ENCODE data around the gene ISCA2. TPM values are rescaled to one million over a fixed set of nuclear protein-coding genes. Genes with fewer than 3 reads are reported as not detected.

ISCA2 gene
- total RNA-seq, 2 experiments from 2014 or later: 38.4 to 50.0 TPM

DNA sequence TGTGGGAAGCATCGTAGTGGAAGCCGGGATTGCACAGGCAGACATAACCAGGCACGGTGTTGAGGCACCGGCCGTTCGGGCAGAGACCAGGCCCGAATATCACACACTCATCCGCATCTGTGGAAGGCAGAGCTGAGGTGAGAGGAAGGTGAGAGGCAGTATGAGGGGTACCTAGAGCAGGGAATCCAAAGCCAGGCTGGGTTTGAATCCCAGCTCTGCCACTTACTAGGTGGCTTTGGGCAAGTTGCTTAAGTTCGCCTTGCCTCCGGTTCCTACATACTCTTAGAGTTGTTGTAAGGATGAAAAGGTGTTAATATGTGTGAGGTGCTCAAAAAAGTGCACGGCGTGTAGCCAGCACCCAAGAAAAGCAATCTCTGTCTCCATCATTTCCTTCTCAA, 10.4 kb downstream of the ISCA2 start:
- Histone ChIP-seq H2AFZ (ENCODE audit: low read length) (no peak overlapping the region), H3K4me1 (ENCODE audit: insufficient read depth, low read length, poor library complexity, severe bottlenecking) (peaks cover 9% of the 10 kb centered on the region), H3K4me2 (ENCODE audit: low read length) (no peak overlapping the region), H3K9me3 (ENCODE audit: low read length) (no peaks in the 10 kb centered on the region), H3K36me3 (ENCODE audit: insufficient read depth, low read length) (no peaks in the 10 kb centered on the region), H3K27ac (ENCODE audit: low read depth, low read length, poor library complexity, severe bottlenecking) (no peak overlapping the region), H3K79me2 (ENCODE audit: insufficient read depth, low read depth, low read length) (no peaks in the 10 kb centered on the region), H3K9me2 (ENCODE audit: insufficient read depth, low read length) (no peaks in the 10 kb centered on the region), H3K4me3 (ENCODE audit: low read depth, low read length, poor library complexity, severe bottlenecking) (no peak overlapping the region), H4K20me1 (ENCODE audit: insufficient read depth, low read length) (no peaks in the 10 kb centered on the region)
- POLR2A ChIA-PET: interaction anchor here (1.1 kb wide), 1 partner anchor 9 kb away, joined by 3 read pairs; no protein-coding TSS in a partner anchor
- DNase-seq (ENCODE audit: low spot score): no peak
- TF ChIP-seq EZH2phosphoT487 (IDR thresholded peaks at IDR 0.05; ENCODE audit: borderline replicate concordance, low read depth, low read length): no peak
- TF ChIP-seq, protein P1, sequence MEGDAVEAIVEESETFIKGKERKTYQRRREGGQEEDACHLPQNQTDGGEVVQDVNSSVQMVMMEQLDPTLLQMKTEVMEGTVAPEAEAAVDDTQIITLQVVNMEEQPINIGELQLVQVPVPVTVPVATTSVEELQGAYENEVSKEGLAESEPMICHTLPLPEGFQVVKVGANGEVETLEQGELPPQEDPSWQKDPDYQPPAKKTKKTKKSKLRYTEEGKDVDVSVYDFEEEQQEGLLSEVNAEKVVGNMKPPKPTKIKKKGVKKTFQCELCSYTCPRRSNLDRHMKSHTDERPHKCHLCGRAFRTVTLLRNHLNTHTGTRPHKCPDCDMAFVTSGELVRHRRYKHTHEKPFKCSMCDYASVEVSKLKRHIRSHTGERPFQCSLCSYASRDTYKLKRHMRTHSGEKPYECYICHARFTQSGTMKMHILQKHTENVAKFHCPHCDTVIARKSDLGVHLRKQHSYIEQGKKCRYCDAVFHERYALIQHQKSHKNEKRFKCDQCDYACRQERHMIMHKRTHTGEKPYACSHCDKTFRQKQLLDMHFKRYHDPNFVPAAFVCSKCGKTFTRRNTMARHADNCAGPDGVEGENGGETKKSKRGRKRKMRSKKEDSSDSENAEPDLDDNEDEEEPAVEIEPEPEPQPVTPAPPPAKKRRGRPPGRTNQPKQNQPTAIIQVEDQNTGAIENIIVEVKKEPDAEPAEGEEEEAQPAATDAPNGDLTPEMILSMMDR (conservative IDR thresholded peaks at IDR 0.05; ENCODE audit: low read length): no peak
- intact Hi-C loops (cut with micrococcal nuclease; ENCODE audit: unreplicated experiment): loop anchor here (5.0 kb wide), 1 partner anchor 103 kb away; no protein-coding TSS in a partner anchor
- CTCF ChIA-PET (ENCODE audit: unreplicated experiment): no interaction called here
- no TSS peak for BruUV-seq (replicated peaks)

DNA sequence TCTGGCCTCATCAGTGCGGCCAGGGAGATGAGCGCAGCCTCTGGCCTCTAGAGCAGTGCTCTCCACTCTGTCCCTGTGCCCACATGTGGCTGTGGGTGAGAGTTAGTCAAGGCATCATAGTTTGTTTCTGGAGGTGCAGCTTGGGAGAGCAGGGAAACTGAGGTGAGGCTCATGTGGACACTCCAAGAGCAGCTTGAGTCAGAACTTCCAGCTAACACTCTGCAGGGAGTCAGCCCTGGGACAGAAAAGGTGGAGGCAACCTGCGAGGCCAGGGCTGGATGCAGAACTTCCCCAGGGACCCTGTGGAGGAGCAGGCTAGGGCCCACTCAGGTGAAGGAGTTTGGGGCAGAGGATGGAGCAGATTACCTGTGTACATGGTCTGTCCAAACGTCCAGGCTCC, 10.8 kb downstream of the ISCA2 start:
- H3K9me2 ChIP-seq (ENCODE audit: insufficient read depth, low read length): no peaks in the 10 kb centered on the region
- no peak for TF ChIP-seq EZH2phosphoT487 (IDR thresholded peaks at IDR 0.05; ENCODE audit: borderline replicate concordance, low read depth, low read length)
- TF ChIP-seq, protein P1 (conservative IDR thresholded peaks at IDR 0.05; ENCODE audit: low read length): no peak
- H3K79me2 ChIP-seq (ENCODE audit: insufficient read depth, low read depth, low read length): no peaks in the 10 kb centered on the region
- no peak overlapping the region for H3K4me3 ChIP-seq (ENCODE audit: low read depth, low read length, poor library complexity, severe bottlenecking)
- ChIA-PET POLR2A (no interaction called here), CTCF (ENCODE audit: unreplicated experiment) (no interaction called here)
- no peak overlapping the region for H2AFZ ChIP-seq (ENCODE audit: low read length)
- intact Hi-C loops (cut with micrococcal nuclease; ENCODE audit: unreplicated experiment): loop anchor here (5.0 kb wide), 1 partner anchor 103 kb away; no protein-coding TSS in a partner anchor
- no TSS peak for BruUV-seq (replicated peaks)
- H3K4me2 ChIP-seq (ENCODE audit: low read length): no peak overlapping the region
- no peak overlapping the region for H3K27ac ChIP-seq (ENCODE audit: low read depth, low read length, poor library complexity, severe bottlenecking)
- H3K4me1 ChIP-seq (ENCODE audit: insufficient read depth, low read length, poor library complexity, severe bottlenecking): peaks cover 9% of the 10 kb centered on the region
- no peaks in the 10 kb centered on the region for H3K9me3 ChIP-seq (ENCODE audit: low read length)
- DNase-seq (ENCODE audit: low spot score): no peak
- no peaks in the 10 kb centered on the region for H3K36me3 ChIP-seq (ENCODE audit: insufficient read depth, low read length)
- no peaks in the 10 kb centered on the region for H4K20me1 ChIP-seq (ENCODE audit: insufficient read depth, low read length)

DNA sequence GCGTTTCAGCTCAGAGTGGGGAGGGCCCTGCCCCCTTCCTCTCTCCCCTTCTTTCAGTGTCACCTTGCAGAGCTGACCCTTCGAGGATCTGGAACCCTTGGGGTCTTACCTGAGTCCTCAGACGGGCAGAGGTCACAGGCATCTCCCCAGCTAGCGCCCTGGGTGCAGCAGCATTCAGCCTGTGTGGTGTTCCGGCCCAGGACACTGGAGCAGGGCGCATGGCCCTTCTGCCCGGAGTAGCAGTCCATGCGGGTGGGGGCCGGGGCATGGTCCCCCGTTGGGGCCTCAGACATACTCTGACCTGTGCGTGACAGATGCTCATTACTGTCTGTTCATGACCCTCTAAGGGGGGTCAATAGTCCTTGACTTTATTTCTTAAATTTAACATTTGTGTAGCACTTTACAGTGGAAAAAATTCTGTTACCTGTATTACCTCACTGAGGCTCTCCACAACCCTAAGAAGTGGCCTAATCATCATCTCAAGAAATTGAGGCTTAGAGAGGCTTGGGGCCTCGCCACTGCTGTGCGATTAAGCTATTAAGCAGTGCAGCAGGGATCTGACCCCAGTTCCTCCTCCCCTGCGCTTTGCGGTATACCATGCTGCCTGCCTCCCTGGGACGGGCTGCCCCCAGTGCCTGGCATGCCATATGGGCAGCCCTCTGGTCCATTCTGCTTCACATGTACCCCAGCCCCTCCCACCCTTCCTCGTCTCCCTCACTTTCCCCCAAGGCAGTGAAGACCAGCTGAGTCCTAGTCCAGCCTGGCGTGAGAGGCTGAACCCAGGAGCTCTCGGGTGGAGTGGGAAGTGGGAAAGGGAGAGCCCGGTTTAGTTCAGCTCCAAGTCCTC, 11.5 kb downstream of the ISCA2 start:
- DNase-seq (ENCODE audit: low spot score): no peak
- no peak overlapping the region for H2AFZ ChIP-seq (ENCODE audit: low read length)
- H3K4me3 ChIP-seq (ENCODE audit: low read depth, low read length, poor library complexity, severe bottlenecking): no peak overlapping the region
- BruUV-seq (replicated peaks): no TSS peak
- CTCF ChIA-PET (ENCODE audit: unreplicated experiment): interaction anchor here (0.7 kb wide), 1 partner anchor 116 kb away, joined by 6 read pairs; no protein-coding TSS in a partner anchor
- POLR2A ChIA-PET: interaction anchor here (0.6 kb wide), 1 partner anchor 105 kb away, joined by 3 read pairs; no protein-coding TSS in a partner anchor
- H3K79me2 ChIP-seq (ENCODE audit: insufficient read depth, low read depth, low read length): no peaks in the 10 kb centered on the region
- intact Hi-C loops (cut with micrococcal nuclease; ENCODE audit: unreplicated experiment): loop anchor here (5.0 kb wide), 1 partner anchor 102 kb away; no protein-coding TSS in a partner anchor
- no peak for TF ChIP-seq EZH2phosphoT487 (IDR thresholded peaks at IDR 0.05; ENCODE audit: borderline replicate concordance, low read depth, low read length)
- TF ChIP-seq, protein P1 (conservative IDR thresholded peaks at IDR 0.05; ENCODE audit: low read length): no peak
- H3K9me3 ChIP-seq (ENCODE audit: low read length): no peaks in the 10 kb centered on the region
- no peaks in the 10 kb centered on the region for H4K20me1 ChIP-seq (ENCODE audit: insufficient read depth, low read length)
- H3K4me1 ChIP-seq (ENCODE audit: insufficient read depth, low read length, poor library complexity, severe bottlenecking): peaks cover 9% of the 10 kb centered on the region
- H3K9me2 ChIP-seq (ENCODE audit: insufficient read depth, low read length): no peaks in the 10 kb centered on the region
- no peaks in the 10 kb centered on the region for H3K36me3 ChIP-seq (ENCODE audit: insufficient read depth, low read length)
- no peak overlapping the region for H3K4me2 ChIP-seq (ENCODE audit: low read length)
- H3K27ac ChIP-seq (ENCODE audit: low read depth, low read length, poor library complexity, severe bottlenecking): no peak overlapping the region

Data from OCI-LY7 (cell line).